ENCODE results near the gene MCF2L2. TPM values are rescaled to one million over a fixed set of nuclear protein-coding genes. Genes with fewer than 3 reads are reported as not detected.

The MCF2L2 gene
- total and polyA plus RNA-seq, 9 of the 15 experiments (the other 6 are each of a cell fraction or from before 2014, with no cell fraction given): 0.56 to 4.2 (median 3.0) TPM

DNA sequence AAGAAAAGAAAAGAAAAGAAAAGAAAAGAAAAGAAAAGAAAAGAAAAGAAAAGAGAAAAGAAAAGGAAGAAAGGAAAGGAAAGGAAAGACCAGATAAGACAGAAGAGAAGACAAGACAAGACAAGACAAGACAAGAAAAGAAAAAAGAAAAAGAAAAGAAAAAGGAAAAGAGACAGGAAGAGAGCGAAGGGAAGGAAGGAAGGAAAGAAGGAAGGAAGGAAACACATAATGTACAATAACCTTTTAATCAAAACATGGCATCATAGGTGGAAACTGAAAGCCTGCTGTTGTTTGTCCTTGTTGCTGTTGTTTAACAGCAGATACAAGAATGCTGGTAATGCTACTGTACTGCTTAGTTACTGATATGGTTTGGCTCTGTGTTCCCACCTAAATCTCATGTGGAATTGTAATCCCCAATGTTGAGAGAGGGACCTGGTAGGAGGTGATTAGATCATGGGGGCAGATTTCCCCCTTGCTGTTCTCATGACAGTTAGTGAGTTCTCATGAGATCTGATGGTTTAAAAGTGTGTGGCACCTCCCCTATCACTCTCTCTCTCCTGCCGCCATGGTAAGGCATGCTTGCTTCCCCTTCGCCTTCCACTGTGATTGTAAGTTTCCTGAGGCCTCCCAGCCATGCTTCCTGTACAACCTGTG, 67.3 kb downstream of the MCF2L2 start:
- DNase-seq (ENCODE audit: extremely low read depth in 1 of 4, low spot score in 3 of 4): peak in 2 of 4 experiments; percentile 33 to 75
- CTCF ChIA-PET (ENCODE audit: low intra/inter-chr PET ratio): no interaction called here
- in situ Hi-C loops (cut with MboI) (no loop called here), intact Hi-C loops (cut with micrococcal nuclease) (no loop called here)
- FAIRE-seq: peak; percentile 88
- WGBS (ENCODE audit: insufficient coverage, low coverage, missing lambda C conversion rate): 35% methylated on average over 3 of the region's 3 CpGs
- no TSS peak for BruUV-seq (replicated peaks)
- H3K9me3 ChIP-seq (replicated peaks; ENCODE audit: control insufficient read depth, insufficient read depth, low read depth, low read length): no peaks in the 10 kb centered on the region
- ATAC-seq: peak; percentile 65
- no peaks in the 10 kb centered on the region for H3K79me2 ChIP-seq (ENCODE audit: control insufficient read depth, insufficient read depth, low read length)
- H4K20me1 ChIP-seq (replicated peaks; ENCODE audit: control insufficient read depth, insufficient read depth, low read length): no peaks in the 10 kb centered on the region
- no peaks in the 10 kb centered on the region for H3K36me3 ChIP-seq (ENCODE audit: control insufficient read depth, insufficient read depth, low read length)
- POLR2A ChIA-PET: interaction anchor here (1.0 kb wide), 1 partner anchor 73 kb away, joined by 3 read pairs; no protein-coding TSS in a partner anchor
- H3K4me3 ChIP-seq: no peak overlapping the region
- H3K27ac ChIP-seq (ENCODE audit: extremely low read depth, low read depth, low read length): peak overlapping the region; percentile 26; the same call in 2 of the 3 replicates
- peaks cover 21 to 38% of the 10 kb centered on the region in 2 experiments for H3K4me1 ChIP-seq (replicated peaks in 1 of 2; ENCODE audit: control insufficient read depth in 2 of 2, insufficient read depth in 2 of 2, low read length in 2 of 2)
- H3K9me1 ChIP-seq (ENCODE audit: control insufficient read depth, insufficient read depth, low read length): no peaks in the 10 kb centered on the region
- H2AFZ ChIP-seq (ENCODE audit: low read depth, low read length): peak overlapping the region; percentile 51
- H3K27me3 ChIP-seq (ENCODE audit: control insufficient read depth in 2 of 2, insufficient read depth in 2 of 2, low read length in 2 of 2): no peaks in the 10 kb centered on the region; a peak in 1 of 5 replicates
- H3K9ac ChIP-seq (ENCODE audit: insufficient read depth in 1 of 2, low read depth in 2 of 2, low read length in 2 of 2): peak overlapping the region in 1 of 2 experiments; percentile 36; a peak in 1 of 4 replicates
- H3K4me2 ChIP-seq (ENCODE audit: insufficient read depth, low read length): peak overlapping the region; percentile 45; the same call in 1 of the 2 replicates
- peak; percentile 81 to 82 for TF ChIP-seq KDM1A (IDR thresholded peaks at IDR 0.05)
- peak; percentile 67; the same call in 1 of the 2 replicates for TF ChIP-seq SMAD4 (CRISPR knock-in tag; conservative IDR thresholded peaks at IDR 0.05)
- TF ChIP-seq SIRT6 (IDR thresholded peaks at IDR 0.05; ENCODE audit: low read depth, low read length): no peak
- TF ChIP-seq, protein P1, sequence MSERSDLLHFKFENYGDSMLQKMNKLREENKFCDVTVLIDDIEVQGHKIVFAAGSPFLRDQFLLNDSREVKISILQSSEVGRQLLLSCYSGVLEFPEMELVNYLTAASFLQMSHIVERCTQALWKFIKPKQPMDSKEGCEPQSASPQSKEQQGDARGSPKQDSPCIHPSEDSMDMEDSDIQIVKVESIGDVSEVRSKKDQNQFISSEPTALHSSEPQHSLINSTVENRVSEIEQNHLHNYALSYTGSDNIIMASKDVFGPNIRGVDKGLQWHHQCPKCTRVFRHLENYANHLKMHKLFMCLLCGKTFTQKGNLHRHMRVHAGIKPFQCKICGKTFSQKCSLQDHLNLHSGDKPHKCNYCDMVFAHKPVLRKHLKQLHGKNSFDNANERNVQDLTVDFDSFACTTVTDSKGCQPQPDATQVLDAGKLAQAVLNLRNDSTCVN (CRISPR knock-in tag; IDR thresholded peaks at IDR 0.05): peak; percentile 61; the same call in 1 of the 2 replicates
- peak; percentile 93 for TF ChIP-seq SMARCA4 (IDR thresholded peaks at IDR 0.05)
- TF ChIP-seq, protein P2, sequence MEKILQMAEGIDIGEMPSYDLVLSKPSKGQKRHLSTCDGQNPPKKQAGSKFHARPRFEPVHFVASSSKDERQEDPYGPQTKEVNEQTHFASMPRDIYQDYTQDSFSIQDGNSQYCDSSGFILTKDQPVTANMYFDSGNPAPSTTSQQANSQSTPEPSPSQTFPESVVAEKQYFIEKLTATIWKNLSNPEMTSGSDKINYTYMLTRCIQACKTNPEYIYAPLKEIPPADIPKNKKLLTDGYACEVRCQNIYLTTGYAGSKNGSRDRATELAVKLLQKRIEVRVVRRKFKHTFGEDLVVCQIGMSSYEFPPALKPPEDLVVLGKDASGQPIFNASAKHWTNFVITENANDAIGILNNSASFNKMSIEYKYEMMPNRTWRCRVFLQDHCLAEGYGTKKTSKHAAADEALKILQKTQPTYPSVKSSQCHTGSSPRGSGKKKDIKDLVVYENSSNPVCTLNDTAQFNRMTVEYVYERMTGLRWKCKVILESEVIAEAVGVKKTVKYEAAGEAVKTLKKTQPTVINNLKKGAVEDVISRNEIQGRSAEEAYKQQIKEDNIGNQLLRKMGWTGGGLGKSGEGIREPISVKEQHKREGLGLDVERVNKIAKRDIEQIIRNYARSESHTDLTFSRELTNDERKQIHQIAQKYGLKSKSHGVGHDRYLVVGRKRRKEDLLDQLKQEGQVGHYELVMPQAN (IDR thresholded peaks at IDR 0.05; ENCODE audit: borderline replicate concordance): no peak; the same call in 1 of the 2 replicates
- TF ChIP-seq RBM17 (IDR thresholded peaks at IDR 0.05; ENCODE audit: borderline replicate concordance, low read depth, low read length): no peak
- TF ChIP-seq TRIM24 (IDR thresholded peaks at IDR 0.05): peak; percentile 81 to 93
- peak; percentile 29 to 48; a peak in 2 of 4 replicates for TF ChIP-seq MAZ (CRISPR knock-in tag; conservative IDR thresholded peaks at IDR 0.05 in 1 of 2, IDR thresholded peaks at IDR 0.05 in 1 of 2)
- TF ChIP-seq, protein P3, sequence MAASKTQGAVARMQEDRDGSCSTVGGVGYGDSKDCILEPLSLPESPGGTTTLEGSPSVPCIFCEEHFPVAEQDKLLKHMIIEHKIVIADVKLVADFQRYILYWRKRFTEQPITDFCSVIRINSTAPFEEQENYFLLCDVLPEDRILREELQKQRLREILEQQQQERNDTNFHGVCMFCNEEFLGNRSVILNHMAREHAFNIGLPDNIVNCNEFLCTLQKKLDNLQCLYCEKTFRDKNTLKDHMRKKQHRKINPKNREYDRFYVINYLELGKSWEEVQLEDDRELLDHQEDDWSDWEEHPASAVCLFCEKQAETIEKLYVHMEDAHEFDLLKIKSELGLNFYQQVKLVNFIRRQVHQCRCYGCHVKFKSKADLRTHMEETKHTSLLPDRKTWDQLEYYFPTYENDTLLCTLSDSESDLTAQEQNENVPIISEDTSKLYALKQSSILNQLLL (CRISPR knock-in tag; IDR thresholded peaks at IDR 0.05; ENCODE audit: borderline replicate concordance): no peak
- TF ChIP-seq, protein P4, sequence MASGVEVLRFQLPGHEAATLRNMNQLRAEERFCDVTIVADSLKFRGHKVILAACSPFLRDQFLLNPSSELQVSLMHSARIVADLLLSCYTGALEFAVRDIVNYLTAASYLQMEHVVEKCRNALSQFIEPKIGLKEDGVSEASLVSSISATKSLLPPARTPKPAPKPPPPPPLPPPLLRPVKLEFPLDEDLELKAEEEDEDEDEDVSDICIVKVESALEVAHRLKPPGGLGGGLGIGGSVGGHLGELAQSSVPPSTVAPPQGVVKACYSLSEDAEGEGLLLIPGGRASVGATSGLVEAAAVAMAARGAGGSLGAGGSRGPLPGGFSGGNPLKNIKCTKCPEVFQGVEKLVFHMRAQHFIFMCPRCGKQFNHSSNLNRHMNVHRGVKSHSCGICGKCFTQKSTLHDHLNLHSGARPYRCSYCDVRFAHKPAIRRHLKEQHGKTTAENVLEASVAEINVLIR (CRISPR knock-in tag; IDR thresholded peaks at IDR 0.05): no peak
- peak; percentile 81 for TF ChIP-seq PHB2 (IDR thresholded peaks at IDR 0.05; ENCODE audit: low read depth)
- TF ChIP-seq EZH2 (IDR thresholded peaks at IDR 0.05; ENCODE audit: borderline replicate concordance, low read depth, low read length): no peak
- peak; percentile 85 for TF ChIP-seq L3MBTL2 (IDR thresholded peaks at IDR 0.05)
- peak; percentile 90 for TF ChIP-seq ZNF766 (CRISPR knock-in tag; conservative IDR thresholded peaks at IDR 0.05)
- TF ChIP-seq LARP7 (IDR thresholded peaks at IDR 0.05): peak; percentile 98
